Activated CD4-positive, CD25-positive, alpha-beta regulatory T cell treated with anti-CD3 and anti-CD28 coated beads, Interleukin-2, amount 50 U/mL, for 24 hours (primary cell): ENCODE results near the gene MID2.
"Not testable (repeated sequence)": the region's sequence is repeated elsewhere in the genome, so short reads cannot be mapped to it uniquely, and the experiment has no call there.

Source experiments
- ATAC-seq, 2 donors: fragments of 150-1000 bp; cut with Tn5 transposase; one replicate each; pipeline ENCODE4 v1.10.0; 2021; ENCODE audit warnings: mild to moderate bottlenecking in 1 of 2, moderate library complexity in 1 of 2

Gene MID2, protein sequence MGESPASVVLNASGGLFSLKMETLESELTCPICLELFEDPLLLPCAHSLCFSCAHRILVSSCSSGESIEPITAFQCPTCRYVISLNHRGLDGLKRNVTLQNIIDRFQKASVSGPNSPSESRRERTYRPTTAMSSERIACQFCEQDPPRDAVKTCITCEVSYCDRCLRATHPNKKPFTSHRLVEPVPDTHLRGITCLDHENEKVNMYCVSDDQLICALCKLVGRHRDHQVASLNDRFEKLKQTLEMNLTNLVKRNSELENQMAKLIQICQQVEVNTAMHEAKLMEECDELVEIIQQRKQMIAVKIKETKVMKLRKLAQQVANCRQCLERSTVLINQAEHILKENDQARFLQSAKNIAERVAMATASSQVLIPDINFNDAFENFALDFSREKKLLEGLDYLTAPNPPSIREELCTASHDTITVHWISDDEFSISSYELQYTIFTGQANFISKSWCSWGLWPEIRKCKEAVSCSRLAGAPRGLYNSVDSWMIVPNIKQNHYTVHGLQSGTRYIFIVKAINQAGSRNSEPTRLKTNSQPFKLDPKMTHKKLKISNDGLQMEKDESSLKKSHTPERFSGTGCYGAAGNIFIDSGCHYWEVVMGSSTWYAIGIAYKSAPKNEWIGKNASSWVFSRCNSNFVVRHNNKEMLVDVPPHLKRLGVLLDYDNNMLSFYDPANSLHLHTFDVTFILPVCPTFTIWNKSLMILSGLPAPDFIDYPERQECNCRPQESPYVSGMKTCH

GRCh38 chrX:107825698-107826237 is at the start of gene MID2:
TSS of gene MID2 (plus strand) at chrX:107825866. CDS start at chrX:107826427, 561 bp downstream.
- ATAC-seq, result peak; percentile 59

DNA sequence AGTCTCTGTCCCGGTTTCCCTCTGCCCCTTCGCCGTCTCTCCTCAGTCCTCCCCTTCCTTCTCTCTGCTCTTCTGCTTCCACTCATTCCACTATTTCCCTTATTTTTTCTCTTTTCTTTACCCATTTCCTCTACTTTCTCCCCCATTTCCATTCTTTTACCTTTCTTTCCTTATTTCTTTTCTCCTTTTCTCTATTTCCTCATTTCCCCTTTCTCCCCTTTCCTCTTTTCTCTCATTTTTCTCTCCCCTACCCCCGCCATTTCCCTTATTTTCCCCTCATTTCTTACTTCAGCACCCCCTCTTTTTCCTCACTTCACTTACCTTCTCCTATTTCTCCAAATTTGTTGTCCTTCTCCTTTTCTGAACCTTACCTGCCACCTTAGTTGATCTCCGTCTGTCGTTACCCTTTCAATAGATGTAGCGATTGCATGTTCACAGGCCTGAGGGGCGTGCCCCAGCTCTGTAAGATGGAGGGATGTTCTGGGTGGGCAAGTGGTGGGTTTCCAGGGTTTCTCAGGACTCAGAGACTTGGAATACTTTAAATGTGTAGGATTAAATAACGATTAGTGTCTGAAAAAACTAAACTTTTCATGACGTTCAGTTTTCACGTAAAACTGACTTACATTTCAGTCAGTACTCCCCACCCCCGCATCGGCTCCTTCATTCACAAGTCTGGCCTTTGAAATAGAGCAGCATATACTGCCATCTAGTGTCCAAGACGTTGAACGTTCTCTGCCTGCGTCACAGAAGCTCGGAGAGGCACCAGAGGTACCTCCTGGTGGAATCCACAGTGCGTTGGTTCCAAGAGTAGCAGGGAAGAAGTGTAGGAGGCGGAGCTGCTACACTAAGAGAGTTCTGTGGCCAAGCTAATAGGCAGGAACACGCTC is 48.8 kb upstream of the MID2 start:
- ATAC-seq, result peak; percentile 77 to 79

DNA sequence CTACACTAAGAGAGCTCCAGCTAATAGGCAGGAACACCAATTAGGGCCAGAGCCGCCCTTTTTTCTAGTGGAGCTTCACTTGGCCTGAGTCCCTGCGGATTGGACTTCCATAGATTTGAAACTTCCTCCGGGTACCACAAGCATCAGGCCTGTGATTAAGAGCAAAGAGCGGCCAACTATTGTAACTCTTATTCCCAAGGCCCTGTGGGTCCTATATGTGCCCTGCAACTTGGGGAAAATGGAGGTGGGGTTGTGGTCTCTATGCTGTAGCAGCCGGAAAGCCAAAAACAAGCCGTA is 48.2 kb upstream of the MID2 start, which contains the start of gene NCBP2L:
Gene NCBP2L, plus strand, starts transcription at position 198 of the 297 bp plus-strand sequence. CDS start 16,488 bp downstream, outside the sequence.
- ATAC-seq, result no peak

DNA sequence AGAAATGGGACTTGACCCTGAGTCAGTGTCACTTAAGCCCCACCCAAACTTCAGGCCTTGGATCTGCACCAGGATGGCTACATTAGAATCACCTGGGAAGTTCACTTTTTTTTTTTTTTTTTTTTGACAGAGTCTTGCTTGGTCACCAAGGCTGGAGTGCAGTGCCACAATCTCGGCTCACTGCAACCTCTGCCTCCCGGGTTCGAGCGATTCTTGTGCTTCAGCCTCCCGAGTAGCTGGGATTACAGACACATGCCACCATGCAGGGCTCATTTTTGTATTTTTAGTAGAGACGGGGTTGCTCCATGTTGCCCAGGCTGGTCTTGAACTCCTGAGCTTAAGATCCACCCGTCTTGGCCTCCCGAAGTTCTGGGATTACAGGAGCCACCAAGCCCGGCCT is 45.1 kb upstream of the MID2 start:
- ATAC-seq, result no peak

GRCh38 chrX:107787827-107788226 is 37.8 kb upstream of the MID2 start:
- ATAC-seq, result no peak

DNA sequence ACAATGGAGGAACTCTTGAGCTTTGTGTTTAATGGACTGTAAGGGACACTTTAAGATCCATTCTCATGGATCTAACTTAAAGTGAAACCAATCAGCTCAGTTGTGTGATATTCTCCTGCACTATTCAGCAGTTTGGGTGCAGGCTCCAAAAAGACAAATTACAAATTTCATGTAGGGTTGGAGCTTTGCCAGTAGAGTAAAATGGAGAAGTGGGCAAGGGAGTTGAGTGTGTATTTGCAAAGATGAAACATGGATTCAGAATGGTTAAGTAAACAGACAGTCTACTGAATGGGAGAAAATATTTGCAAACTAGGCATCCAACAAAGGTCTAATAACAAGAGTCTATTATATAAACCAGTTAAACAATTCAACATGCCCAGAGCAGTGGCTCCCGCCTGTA is 21.2 kb upstream of the MID2 start:
- ATAC-seq, result no peak

DNA sequence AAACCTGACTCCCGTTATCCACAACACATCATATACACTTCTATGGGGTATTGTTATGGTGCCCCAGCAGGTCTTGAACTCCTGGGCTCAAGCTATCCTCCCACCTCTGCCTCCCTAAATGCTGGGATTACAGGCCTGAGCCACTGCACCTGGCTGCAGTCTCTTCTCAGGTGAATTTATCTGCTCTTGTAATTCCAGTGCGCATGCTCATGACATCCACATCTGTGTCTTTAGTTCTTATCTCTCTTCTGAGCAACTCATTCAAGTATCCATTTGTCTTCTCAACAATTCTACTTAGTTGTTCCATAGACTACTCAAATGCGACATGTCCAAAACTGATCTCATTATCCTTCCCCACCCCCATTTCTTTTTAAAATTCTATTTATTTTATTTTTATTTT is 20.5 kb upstream of the MID2 start:
- no peak for ATAC-seq

- not testable (repeated sequence) for ATAC-seq
These were observed 15.6 kb upstream of the MID2 start for GRCh38 chrX:107810053-107810452.

GRCh38 chrX:107818900-107819521 is 6.7 kb upstream of the MID2 start:
- ATAC-seq, result no peak

DNA sequence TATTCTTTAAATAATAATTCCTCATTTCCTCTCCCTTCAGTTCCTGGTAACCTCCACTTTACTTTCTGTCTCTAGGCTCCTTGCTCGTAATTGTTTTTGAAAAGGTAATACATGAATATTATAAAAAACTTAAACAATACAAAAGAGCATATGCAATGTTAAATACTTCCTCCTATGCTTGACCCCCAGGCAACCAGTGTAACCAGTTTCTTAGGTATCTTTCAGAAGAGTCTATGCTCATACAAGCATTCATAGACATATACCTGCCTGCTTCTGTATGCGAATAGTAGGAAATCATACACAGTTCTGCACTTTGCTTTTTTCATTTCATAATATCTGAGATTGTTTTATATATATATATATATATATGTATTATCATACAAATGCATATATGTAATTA is 2.6 kb upstream of the MID2 start:
- ATAC-seq, result no peak

DNA sequence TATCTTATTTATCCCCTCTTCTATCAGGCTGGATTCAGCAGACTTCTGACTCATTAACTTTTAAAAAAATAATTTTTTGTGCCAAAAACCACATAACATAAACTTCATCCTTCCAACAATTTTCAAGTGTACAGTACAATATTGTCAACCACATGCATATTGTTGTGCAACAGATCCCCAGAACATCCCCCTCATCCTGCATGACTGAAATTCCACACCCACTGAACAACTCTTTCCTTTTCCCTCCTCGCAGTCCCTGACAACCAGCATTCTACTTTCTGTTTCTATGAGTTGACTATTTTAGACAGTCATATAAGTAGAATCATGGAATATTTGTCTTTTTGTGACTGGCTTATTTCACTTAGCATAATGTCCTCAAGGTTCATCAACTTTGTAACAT is 2.2 kb upstream of the MID2 start:
- ATAC-seq, result no peak

DNA sequence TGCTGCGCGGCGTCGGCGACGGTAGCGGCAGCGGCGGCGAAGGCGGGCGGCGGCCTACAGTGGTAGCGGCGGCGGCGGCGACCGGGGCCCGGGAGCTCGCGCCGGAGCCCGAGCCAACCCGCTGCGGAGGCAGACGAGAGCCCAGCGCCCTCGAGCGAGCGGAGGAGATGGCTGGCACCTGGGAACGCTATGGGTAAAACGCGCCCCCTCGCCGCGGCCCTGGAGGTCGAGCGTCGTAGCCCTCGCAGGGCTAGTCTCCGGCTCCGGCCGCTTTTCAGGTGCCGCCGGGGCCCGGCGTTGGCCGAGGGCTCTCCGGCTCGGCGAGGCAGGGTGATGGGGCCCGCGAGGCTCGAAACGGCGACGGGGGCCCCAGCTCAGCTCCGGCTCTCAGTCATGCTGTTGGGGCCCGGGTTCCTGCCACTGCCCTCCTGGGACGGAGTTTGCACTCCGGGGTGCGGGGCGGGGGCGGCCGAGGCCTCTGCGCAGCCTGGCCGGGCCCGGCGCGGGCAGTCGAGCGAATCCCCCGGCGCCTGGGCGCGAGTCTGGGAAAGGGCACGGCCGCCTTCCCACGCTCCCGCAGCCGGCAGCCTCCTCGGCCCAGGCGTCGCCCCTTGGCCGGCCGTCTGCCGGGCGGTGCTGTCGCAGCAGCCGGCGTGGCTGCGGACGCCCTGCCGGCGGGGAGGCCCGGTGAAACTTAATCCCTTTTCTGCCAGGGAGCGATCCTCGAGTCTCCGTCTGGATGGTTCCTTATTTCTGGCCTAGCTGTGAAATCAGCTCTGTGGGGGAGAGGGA is 768 bp downstream of the MID2 start:
- ATAC-seq, result peak; percentile 49 to 57

GRCh38 chrX:107827030-107827831 is 1.6 kb downstream of the MID2 start:
- ATAC-seq, result no peak

- ATAC-seq, result peak in 1 of 2 donors; percentile 37
These were observed 2.2 kb downstream of the MID2 start for GRCh38 chrX:107827852-107828251.

DNA sequence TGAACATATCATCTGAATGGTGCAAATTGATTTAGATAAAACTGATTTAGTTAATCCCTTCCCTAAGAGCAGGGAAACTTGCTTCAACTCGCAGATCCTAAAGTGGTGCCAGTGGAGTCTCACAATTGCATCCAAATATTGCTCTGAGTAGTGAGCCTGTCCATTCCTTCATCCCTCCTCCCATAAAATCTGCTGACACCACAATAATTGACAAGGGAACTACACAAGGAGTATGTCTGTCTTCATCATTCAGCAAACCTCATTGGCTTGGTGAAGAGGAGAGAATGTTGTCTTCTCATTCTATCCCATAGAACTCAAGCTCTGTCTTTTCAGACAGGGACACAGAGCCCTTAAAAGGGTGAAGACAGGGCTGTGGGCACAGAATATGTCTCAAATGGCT is 4.2 kb downstream of the MID2 start:
- ATAC-seq, result no peak

DNA sequence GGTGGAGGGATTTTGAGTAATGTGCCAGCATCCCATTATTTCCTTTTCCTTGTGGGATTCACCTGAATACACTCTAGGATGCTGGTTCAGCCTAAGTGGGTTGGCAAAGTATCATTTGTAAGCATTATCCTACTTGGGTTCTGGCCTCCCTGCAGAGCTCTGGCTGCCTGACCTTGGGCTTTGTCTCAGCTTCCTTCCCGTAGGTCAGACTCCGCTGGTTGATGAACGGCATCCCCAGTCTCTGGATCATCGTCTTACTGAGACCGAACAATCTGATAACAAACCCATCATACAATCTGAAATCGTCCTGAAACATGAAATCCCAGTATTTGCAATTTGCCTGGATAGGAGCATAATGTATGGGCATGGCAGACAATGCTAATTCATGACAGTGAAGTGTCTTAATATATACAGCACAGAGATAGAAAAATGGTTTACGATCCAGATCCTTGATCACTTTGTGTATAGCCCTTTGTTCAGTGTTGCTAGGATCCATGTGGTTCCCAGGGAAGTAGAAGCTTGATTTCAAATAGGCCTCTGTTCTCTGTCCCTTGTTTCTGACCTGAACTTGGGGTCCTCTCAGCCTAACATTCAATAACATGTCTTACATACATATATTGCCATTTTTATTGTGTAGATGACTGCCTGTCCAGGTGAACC is 5.5 kb downstream of the MID2 start:
- no peak for ATAC-seq

- ATAC-seq, result no peak
These were observed 8.9 kb downstream of the MID2 start for GRCh38 chrX:107834275-107835201.

DNA sequence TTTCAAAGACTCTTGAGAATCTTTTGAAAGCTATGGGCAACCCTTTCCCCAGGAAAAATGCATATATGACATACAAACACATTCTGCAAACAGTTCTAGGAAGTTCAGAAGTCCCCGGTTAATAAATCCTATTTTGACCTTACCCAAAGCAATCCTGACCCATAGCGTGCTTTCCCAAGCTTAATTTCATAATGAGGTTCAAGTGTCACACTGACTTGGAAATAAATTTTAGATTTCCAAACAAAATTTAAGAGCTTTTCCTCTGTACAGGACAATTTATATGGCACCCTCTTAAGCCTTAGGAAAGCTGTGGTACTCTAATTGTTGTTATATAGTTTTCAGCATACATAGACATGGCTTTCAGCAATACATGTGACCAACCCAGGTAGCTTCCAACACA is 11.3 kb downstream of the MID2 start:
- no peak for ATAC-seq

- ATAC-seq, result no peak
These were observed 15.3 kb downstream of the MID2 start for GRCh38 chrX:107840971-107841370.
